Prostate gland (tissue), 2 donors: Measurements from ENCODE around the gene GOLGA5.

ENCODE experiments used
- POLR2A ChIP-seq: fragments of 450-650 bp; IDR thresholded peaks from one replicate; pipeline ENCODE4 v1.6.1; 2016; ENCODE audit warnings: antibody characterized with exemption, mild to moderate bottlenecking
- POLR2AphosphoS5 ChIP-seq: sonication (generic); formaldehyde crosslinking; IDR thresholded peaks from one replicate; pipeline ENCODE4 v1.6.1; 2017; ENCODE audit warnings: antibody characterized with exemption
- TF ChIP-seq, protein P1 (sequence below), 4 experiments: fragments of 200-600 bp in 2 of 4; fragments of 450-650 bp in 2 of 4; sonication (generic) in 2 of 4; IDR thresholded peaks; 1 replicate in 3 of 4; 2 replicates in 1 of 4; pipeline ENCODE4 v1.5.1; 2016 to 2019; ENCODE audit warnings: antibody characterized with exemption in 4 of 4, mild to moderate bottlenecking in 2 of 4, moderate library complexity in 2 of 4

GRCh38 chr14:92865674-92866073, 71.6 kb downstream of the GOLGA5 start:
- TF ChIP-seq, protein P1, sequence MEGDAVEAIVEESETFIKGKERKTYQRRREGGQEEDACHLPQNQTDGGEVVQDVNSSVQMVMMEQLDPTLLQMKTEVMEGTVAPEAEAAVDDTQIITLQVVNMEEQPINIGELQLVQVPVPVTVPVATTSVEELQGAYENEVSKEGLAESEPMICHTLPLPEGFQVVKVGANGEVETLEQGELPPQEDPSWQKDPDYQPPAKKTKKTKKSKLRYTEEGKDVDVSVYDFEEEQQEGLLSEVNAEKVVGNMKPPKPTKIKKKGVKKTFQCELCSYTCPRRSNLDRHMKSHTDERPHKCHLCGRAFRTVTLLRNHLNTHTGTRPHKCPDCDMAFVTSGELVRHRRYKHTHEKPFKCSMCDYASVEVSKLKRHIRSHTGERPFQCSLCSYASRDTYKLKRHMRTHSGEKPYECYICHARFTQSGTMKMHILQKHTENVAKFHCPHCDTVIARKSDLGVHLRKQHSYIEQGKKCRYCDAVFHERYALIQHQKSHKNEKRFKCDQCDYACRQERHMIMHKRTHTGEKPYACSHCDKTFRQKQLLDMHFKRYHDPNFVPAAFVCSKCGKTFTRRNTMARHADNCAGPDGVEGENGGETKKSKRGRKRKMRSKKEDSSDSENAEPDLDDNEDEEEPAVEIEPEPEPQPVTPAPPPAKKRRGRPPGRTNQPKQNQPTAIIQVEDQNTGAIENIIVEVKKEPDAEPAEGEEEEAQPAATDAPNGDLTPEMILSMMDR (IDR thresholded peaks at IDR 0.05) = no peak
- TF ChIP-seq POLR2A = no peak
- TF ChIP-seq POLR2AphosphoS5 = no peak
